GM21447 (cell line): Measurements from ENCODE around the gene PPP3CA.
"Not testable (repeated sequence)": the region's sequence is repeated elsewhere in the genome, so short reads cannot be mapped to it uniquely, and the experiment has no call there.

Experiments
- ATAC-seq: cut with Tn5 transposase; IDR thresholded peaks from one replicate; pipeline ENCODE4 v1.9.1; 2021; ENCODE audit not compliant: unreplicated experiment

The PPP3CA gene

DNA sequence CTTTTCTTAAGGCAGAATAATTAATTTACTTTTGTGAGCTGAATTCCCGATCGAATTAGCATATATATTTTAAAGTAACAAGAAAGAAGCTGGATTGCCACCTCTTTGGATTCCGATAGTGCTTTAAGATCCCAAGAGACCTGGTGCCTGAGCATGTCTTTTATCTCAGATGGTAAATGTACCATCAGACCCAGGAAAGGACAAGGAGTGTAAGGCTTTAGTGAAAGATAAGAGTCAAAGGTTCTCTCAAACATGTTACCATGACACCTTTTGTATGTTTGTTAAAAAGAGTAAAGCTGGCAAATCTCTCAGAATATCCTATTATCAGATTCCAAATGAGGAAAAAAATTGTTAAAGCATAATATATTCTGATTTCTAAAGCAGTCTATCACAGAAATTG is 198.8 kb downstream of the PPP3CA start:
- no peak for ATAC-seq

DNA sequence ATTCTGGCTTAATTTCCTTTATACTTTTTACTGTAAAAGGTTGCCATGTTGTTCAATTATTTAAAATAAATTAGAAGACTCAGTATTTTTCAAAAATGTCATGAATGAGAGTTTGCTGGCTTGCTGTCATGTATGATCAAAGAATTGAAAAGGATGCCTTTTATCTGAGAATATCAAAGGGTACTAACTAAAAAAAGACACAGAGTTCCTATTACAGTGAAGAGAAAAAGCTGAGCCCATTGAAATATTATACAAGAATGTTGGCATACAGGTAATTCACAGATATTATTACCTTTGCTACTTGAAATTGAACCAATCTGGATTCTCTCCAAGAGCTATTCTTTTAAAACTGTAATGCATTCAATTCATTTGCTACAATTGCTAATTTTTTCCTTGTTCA is 200.0 kb downstream of the PPP3CA start:
- ATAC-seq: no peak

DNA sequence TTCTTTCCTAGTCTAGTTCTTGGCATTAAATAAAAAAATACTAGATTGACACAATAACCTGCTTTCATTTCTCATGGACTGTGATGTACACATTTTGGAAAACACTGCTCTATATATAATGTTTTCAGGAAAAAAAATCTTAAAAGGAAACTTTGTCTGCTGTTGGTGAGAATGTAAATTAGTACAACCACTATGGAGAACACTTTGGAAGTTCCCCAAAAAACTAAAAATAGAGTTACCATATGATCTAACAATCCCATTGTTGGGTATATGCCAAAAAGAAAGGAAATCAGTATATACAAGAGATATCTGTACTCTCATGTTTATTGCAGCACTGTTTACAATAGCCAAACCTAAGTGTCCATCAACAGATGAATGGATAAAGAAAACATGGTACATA is 202.3 kb downstream of the PPP3CA start:
- no peak for ATAC-seq

DNA sequence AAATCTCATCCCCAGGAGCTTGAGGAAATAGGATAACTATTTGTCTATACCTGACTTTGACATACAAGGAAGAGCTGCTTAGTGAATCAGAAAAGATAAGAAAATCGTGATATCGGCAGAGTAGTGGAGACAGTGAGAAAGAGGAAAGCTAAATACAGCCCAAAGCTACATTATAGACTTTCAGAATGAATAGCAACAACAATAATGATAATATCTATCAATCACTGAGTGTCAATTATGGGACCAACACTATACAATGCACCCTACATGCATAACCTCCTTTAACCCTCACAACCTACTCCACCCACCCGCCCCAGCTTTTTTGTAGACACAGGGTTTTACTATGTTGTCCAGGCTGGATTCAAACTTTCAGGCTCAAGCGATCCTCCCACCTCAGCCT is 205.1 kb downstream of the PPP3CA start:
- no peak for ATAC-seq

DNA sequence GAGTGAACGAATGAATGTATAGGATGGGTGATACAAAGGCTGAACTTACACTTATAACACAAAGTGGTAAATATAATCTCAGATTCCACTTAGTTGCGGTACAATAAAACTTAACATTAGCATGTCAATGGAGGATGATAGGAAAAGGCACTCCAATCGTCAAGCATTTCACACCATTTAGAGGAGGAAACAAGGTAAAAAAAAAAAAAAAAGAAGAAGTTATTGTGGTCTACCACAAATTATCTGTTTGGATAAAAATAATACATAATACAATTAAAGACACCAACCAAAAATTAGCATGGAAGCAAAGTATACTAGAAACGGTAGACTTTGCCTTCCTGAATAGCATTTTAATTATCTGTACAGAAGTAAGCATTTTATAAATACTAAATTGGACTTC is 205.5 kb downstream of the PPP3CA start:
- no peak for ATAC-seq

DNA sequence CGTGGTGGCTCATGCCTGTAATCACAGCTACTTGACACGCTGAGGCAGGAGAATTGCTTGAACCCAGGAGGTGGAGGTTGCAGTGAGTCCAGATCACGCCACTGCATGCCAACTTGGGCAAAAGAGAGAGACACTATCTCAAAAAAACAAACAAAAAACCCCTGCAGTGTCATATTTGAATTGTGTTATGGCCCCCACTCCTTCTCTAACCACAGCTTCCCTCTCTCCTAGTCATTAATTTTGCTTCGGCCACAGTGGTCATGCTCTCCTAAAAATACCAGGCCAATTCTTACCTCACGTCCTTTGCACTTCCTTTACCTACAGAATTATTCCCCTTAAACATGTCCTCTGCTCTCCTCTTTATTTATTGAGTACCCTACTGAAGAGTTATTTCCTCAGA is 206.1 kb downstream of the PPP3CA start:
- ATAC-seq: no peak

DNA sequence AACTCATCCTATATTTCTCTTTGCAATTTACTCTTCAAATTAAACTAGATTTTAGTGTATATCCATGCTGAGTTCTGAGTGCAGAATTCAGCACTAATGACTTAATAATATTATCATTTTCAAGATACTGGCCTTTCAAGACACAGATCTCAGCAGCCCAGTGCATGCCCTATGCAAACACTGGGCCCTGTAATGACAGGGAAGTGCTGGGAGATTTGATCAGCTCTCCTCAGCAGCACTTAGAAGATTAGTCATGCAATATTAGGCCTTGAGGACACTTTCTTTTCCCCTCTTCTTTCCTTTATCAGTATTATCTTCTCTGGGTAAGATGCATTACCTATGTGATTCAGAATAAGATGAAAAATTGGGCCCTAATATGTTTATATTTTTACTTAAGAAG is 207.1 kb downstream of the PPP3CA start:
- no peak for ATAC-seq

DNA sequence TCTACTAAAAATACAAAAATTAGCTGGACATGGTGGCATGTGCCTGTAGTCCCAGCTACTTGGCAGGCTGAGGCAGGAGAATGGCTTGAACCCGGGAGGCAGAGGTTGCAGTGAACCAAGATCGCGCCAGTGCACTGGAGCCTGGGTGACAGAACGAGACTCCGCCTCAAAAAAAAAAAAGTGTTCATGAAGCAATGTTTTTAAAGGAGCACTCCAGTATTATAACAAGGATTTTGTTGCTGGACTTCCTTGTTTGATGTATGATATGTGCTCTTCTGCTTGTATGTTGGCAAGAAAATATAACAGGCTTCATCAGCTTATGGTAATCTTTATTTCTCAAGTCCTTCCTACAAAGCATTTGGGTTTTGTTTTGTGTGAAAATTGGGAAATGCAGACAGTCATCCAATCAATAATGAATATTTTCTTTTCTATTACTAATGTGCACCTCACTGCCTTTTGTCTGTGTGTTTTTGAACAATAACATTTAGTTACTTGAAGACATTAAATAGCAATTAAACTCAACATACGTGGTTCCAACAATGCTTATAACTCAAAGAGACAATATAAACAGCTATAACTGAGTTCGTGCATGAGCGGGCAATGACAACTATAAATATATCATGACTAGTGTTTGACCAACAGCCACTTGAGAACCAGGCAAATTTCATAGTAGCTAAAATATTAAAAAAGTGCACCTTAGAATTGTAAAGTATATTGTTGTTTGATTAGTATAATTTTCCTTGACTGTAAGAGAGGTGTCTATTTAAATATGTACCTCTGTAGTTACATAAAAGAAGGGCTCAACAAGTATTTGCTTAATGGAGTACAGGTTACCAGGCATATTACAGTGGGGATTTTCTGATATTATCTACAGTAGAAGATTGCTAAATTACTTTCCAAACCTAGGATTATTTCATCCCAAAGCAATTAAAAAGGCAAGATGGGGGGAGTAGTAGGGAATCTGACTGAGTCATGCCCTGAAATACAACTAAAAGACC is 210.7 kb downstream of the PPP3CA start:
- ATAC-seq: no peak

DNA sequence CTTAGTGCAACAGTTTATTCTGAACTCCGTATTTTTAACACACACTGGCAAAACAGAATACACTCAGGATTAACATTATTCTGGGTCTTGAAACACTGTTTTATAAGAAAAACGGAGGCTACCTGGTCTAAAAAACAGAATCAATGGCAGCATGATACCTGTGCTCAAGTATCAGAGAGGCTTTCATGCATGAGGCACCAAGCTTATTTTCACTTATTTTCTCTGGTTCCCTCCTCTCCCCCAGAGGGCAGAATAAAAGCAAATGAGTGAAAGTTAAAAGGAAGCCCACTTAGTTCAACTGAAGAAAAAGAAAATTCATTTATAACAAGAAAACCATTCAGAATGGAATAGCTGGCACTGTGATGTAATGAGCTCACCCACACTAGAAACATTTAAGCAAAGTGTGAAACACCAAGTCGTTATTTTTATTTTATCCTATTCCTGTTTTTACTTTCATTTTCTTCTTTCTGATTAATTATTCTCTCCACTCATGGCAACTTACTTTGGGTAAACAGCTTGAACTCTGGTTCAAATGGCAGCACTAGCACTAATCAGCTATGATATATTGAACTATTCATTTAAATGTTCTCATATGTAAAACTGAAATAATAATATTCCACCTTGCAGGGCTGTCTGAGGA is 211.8 kb downstream of the PPP3CA start:
- ATAC-seq: peak; percentile 72

DNA sequence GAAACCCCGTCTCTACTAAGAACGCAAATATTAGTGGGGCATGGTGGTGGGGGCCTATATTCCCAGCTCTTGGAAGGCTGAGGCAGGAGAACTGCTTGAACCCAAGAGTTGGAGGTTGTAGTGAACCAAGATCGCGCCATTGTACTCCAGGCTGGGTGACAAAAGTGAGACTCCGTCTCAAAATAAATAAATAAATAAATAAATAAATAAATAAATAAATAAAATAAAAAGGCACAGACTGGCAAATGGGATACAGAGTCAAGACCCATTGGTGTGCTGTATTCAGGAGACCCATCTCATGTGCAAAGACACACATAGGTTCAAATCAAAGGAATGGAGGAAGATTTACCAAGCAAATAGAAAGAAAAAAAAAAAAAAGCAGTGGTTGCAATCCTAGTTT is 216.3 kb downstream of the PPP3CA start:
- ATAC-seq: not testable (repeated sequence)

DNA sequence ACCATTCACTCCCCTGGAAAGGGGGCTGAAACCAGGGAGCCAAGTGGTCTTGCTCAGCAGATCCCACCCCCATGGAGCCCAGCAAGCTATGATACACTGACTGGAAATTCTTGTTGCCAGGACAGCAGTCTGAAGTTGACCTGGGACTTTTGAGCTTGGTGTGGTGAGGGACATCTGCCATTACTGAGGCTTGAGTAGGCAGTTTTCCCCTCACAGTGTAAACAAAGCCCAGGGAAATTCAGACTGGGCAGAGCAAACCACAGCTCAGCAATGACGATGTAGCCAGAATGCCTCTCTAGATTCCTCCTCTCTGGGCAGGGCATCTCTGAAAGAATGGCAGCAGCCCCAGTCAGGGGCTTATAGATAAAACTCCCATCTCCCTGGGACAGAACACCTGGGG is 218.4 kb downstream of the PPP3CA start:
- ATAC-seq: not testable (repeated sequence)

DNA sequence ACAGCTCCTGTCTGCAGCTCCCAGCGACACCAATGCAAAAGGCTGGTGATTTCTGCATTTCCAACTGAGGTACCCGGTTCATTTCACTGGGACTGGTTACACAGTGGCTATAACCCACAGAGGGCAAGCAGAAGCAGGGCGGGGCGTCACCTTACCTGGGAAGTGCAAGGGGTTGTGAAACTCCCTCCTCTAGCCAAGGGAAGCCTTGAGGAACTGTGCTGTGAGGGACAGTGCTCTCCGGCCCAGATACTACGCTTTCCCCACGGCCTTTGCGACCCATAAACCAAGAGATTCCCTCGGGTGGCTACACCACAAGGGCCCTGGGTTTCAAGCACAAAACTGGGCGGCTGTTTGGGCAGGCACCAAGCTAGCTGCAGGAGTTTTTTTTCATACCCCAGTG is 218.9 kb downstream of the PPP3CA start:
- ATAC-seq: no peak

DNA sequence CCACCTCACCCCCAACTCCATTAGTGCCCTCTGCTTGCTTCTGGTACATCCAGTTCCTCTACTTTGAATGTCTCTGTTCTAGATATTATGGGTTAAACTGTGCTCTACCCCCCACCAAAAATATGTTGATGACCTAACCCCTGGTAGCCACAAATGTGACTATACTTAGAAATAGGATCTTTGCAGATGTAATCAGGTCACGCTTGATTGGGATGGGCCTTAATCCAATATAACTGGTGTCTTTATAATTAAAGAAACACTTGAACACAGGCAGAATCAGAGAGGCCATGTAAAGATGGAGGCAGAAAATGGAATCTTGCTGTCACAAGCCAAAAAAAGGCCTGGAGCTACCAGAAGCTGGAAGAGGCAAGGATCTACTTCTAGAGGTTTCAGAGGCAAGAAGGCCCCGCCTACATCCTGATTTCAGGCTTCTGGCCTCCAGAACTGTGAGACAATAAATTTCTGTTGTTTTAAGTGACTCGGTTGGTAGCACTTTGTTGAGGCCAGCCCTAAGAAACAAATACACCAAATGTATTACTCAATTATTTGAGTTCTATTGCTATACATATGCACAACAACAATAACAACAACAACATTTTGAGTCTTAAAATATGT is 220.0 kb downstream of the PPP3CA start:
- no peak for ATAC-seq

DNA sequence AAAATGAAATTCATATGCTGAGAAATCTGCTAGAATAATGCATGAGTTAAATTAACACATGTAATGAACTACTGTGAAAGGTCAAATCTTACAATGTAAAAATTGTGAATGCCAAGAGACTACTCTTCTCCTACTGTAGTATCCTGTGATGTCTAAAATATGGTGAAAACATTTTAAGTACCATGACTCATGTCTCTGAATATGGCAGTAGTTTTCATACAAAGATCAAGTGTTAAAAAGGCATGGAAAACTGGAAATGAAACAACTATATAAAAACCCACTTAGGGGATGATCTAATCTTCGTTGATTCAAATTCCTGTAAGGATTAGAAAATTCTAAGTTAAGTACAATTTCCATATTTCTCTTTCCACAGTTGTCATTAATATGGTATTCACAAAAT is 221.3 kb downstream of the PPP3CA start:
- no peak for ATAC-seq

DNA sequence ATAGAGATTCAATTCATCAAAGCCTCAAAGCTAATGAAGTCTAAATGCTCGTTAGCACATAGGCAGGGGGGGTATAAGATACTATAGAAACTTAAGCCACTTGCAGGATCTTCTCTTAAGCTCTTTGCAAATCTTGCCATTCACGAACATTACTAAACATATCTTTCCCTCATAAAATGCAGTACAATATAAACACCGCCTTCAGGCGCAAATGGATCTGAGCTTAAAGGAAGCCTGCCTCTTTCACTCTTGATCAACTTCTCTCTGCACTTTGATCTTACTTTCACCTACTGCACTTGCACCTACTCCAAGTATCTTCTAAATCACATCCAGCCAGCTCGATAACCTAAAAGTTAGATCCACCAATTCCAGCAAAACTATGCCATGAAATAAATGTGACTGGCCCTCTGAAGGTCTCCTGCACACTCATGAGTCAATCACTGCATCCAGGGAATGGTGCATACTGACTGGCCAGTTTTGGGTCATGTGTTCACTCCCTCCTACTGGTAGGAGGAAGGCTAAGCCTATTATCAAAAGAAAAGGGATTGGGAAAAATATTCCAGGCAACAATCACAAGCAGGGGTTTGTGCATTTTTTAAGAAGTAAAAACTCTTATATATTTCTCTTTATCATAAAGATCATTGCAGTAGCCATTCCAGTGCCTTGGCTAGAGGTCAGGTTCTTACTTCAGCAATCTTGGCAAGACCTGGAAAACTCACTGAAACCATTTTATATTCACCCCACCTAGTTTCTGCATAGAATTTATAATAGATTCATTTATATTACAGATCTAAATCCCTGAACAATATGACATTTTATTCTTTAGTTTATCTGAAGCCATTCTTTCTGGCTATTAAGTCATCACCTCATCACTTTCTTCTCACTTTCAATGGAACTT is 222.0 kb downstream of the PPP3CA start:
- ATAC-seq: no peak

DNA sequence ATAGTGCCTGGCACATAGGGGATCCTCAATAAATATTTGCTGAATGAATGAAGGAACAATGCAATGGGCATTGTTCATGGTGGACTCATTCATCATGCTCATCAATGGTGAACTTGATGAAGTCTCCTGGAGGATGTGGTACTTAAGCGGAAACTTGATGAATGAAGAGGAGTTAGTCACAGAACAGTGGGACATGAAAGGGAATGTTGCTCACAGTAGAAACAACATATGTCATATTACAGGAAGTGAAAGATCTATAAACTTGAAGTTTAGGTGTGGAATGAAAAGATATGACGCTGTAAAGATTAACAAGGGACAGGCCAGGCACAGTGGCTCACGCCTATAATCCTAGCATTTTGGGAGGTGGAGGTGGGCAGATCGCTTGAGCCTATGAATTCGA is 224.1 kb downstream of the PPP3CA start:
- no peak for ATAC-seq

DNA sequence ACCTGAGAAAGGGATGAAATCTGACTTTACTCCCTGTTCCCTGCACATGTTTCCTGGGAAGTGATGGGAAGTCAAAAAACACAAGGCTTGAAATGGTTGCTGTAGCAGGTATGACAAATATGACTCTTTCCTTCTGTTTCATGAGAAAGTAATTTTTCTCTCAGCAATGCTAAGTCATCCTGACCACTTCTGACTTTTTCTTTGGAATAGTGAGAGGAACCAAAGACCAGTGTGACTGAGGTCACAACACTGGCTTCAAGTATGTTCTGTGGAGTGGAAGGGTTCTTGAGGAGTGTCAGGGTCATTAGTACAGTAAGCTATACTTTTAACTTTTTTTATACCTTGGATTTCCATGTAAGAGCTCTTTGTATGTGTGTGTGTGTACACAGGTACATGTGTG is 225.3 kb downstream of the PPP3CA start:
- no peak for ATAC-seq

DNA sequence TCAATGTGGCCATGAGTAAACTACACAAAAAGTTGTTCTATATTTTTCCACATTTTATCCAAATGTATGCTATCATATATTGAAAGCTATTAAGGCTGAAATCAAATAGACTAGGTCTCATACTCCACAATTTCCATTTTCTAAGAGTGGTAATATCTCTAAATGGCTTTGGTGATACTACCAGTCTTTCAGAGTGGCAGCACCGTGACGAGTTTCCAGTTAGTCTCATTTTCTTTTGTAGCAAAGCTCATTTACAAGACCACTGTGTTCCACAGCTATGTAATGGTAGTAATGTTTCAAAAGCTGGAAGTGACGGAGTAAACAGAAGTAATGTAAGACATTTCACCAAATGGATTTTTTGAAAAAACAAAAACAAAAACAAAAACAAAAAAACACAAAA is 228.2 kb downstream of the PPP3CA start:
- ATAC-seq: no peak

DNA sequence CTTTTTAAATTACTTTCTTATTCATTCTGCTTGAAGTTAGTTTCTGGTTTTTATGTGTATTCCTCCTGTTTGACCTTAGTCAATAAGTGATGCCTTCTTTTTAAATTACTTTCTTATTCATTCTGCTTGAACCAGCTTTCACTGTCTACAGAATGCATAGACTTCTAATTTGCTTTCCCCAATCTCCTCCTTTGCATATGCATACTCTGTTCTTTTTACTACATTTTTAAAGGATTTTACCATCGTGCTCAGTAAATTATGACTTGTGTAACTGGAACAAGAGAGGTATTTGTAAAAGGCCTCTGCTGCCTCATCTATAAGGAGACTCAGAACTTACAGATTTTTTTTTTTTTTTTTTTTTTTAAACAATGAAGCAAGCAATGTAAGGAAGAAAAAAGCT is 228.7 kb downstream of the PPP3CA start:
- ATAC-seq: no peak

DNA sequence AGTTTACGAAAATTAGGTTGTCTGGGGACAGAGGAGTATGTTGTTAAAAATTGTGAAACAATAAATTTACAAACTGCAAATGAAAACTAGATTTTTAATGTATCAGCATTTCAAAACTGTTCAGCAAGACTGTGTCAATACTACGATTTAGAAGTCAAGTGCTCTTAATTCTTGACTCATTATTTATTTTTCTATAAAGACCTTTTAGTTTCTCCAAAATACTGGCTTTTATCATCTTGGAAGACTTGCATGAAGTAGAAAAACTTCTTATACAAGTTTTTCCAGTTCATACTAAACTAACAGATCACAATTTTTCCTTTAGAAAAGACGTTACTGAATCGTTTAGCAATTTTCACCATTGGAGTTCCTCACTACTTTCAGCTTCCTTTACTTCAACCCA is 231.4 kb downstream of the PPP3CA start:
- no peak for ATAC-seq

DNA sequence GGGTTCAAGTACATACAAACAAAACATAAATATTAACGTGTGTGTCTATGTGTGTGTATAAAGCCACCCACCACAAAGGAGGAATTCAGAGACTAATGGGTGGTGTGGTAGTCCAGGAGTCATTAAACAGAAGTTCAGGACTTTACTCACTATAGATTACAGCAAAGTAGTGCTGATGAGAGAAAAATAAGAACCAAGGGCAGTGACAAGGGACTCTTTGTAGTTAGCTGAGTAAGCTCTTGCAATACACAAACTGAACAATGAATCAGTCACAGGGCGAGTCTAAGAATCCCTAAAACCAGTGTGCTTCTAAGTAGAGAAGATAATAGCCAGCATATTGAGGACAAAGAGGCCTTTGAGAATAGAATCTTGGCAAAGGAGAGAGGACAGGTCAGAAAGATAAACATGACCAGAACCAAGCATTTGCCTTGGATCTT is 232.4 kb downstream of the PPP3CA start:
- no peak for ATAC-seq
